ENCODE data around the gene G2E3. TPM values are rescaled to one million over a fixed set of nuclear protein-coding genes. Genes with fewer than 3 reads are reported as not detected.

The G2E3 gene, protein sequence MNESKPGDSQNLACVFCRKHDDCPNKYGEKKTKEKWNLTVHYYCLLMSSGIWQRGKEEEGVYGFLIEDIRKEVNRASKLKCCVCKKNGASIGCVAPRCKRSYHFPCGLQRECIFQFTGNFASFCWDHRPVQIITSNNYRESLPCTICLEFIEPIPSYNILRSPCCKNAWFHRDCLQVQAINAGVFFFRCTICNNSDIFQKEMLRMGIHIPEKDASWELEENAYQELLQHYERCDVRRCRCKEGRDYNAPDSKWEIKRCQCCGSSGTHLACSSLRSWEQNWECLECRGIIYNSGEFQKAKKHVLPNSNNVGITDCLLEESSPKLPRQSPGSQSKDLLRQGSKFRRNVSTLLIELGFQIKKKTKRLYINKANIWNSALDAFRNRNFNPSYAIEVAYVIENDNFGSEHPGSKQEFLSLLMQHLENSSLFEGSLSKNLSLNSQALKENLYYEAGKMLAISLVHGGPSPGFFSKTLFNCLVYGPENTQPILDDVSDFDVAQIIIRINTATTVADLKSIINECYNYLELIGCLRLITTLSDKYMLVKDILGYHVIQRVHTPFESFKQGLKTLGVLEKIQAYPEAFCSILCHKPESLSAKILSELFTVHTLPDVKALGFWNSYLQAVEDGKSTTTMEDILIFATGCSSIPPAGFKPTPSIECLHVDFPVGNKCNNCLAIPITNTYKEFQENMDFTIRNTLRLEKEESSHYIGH
- total RNA-seq: 29.5 and 42.6 TPM in 2 replicates

DNA sequence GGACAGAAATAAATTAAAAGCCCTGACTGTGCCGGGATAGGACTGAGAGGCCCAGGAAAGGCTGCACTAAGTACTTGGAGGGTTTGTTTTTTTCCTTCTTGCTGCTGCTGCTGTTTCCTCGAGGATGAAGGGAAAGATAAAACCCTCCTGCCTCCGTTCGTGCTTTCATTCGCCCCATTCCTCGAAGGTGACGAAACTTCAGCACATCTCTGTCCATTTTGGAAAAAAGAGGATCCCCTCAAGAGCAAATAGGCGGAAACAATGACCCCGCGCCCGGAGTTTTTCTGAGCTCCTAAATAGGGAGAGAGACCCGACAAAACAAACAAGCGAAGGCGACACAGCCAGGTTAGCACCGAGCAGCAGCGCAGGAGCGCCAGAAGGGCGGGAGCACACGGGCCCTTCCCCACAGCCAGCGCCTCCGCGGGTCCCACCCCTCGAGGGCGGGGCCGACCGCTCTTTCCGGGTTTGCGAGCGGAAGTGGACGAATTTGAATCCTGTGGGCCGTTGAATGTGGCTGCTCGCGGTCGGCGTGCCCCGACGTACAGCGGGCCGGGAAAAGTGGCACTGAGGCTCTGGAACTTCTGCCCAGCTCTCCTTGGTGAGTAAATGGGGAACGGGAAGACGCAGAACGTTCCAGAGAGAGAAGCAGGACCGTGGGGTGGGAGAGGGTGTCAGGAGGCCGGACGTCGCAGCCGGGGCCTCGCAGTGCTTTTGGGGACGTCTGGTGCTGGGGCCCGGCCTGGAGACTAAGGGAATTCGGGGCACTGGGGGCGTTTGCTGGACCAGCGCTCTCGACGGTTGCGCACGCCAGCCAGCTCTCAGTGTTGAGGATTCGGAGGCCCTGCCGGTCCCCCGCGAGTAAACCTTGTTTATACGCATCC lies at the start of gene G2E3:
Gene G2E3, plus strand, starts transcription at position 484 of the 881 bp plus-strand sequence. CDS start 21,922 bp downstream, outside the sequence.

DNA sequence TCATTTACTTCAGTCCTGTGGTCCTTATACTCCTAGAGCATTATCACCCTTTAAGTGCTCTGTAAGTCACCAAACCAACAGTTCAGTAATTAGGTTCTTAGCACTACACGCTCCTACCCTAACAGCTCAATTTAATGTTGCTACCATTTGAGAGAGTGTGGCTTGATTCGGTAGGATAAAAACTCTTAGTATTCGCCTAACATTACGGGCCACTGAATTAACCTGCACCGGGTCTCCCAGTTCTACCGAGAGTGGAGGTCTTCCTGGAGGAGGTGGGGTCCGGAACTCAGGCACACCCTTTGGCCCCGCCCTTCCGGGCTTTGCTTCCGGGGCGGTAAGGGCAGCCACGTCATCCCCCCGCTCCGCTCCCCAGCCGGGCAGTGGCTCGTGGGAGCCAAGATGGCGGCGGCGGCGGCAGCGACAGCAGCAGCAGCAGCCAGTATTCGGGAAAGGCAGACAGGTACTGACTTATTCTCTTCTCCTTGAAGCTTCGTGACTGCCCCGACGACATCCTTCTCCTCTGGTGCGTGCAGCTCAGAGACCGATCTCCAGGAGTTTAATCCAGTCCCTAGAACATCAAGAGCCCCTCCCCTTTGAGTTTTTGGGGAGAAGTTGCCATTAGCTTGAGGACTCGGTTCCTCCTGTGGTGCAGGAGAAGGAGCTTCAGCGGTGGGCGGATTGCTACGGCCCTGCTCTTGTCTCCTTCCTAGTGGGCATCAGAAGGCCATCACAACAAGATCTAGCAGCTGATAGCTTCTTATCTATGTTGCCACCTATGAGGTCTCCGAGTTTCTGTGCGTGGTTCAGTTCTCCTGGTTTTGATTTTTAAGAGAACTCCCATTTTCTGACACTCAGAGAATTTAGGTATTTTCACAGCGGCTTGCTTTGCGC lies 63.2 kb downstream of the G2E3 start, which contains the start of gene SCFD1:
Gene SCFD1, plus strand, starts transcription at position 380 of the 891 bp plus-strand sequence. Its CDS starts 20 bp downstream, at position 400.

Other genes with a start within 250 kb of the G2E3 start
- gene SCFD1, start 63.2 kb downstream of the G2E3 start, total RNA-seq: 141 and 157 TPM in 2 replicates

All from uterine smooth muscle cell (primary cell).